Liver (tissue), 9 donors: ENCODE results near the gene PWWP2B. TPM values are rescaled to one million over a fixed set of nuclear protein-coding genes. Genes with fewer than 3 reads are reported as not detected.

Experiments
- DNase-seq: peaks from one replicate; pipeline ENCODE4 v3.0.0-alpha.2; 2017; ENCODE audit warnings: low spot score
- H3K27ac ChIP-seq, 2 donors: one replicate each; pipeline ENCODE4 v1.7.0; 2013; ENCODE audit warnings: inconsistent platforms in 2 of 2, low read length in 2 of 2, control low read depth in 1 of 2, low read depth in 1 of 2, mild to moderate bottlenecking in 1 of 2
- H3K27me3 ChIP-seq, 4 donors: one replicate each; pipeline versions ENCODE4 v1.6.1 to v1.7.0; 2013; ENCODE audit warnings: low read length in 3 of 4, inconsistent platforms in 1 of 4, mild to moderate bottlenecking in 1 of 4, moderate library complexity in 1 of 4; ENCODE audit not compliant: control insufficient read depth in 4 of 4, insufficient read depth in 4 of 4
- H3K36me3 ChIP-seq, 4 donors: one replicate each; pipeline versions ENCODE4 v1.6.1 to v1.7.0; 2013; ENCODE audit warnings: low read length in 3 of 4, mild to moderate bottlenecking in 3 of 4, low read depth in 1 of 4, moderate library complexity in 1 of 4; ENCODE audit not compliant: control insufficient read depth in 4 of 4, insufficient read depth in 3 of 4
- H3K4me1 ChIP-seq, 4 donors: one replicate each; pipeline versions ENCODE4 v1.6.1 to v1.7.0; 2013; ENCODE audit warnings: low read length in 3 of 4, mild to moderate bottlenecking in 3 of 4, moderate library complexity in 1 of 4; ENCODE audit not compliant: control insufficient read depth in 4 of 4, insufficient read depth in 4 of 4
- H3K4me3 ChIP-seq, 3 donors: one replicate each; pipeline versions ENCODE4 v1.6.1 to v1.7.0; 2013; ENCODE audit warnings: low read length in 3 of 3, control low read depth in 1 of 3, low read depth in 1 of 3, mild to moderate bottlenecking in 1 of 3
- H3K9ac ChIP-seq, 2 donors: one replicate each; pipeline ENCODE4 v1.7.0; 2013; ENCODE audit warnings: low read length in 2 of 2, mild to moderate bottlenecking in 2 of 2, moderate library complexity in 2 of 2, control low read depth in 1 of 2, low read depth in 1 of 2
- H3K9me3 ChIP-seq, 4 donors: one replicate each; pipeline versions ENCODE4 v1.6.1 to v1.7.0; 2013; ENCODE audit warnings: low read length in 3 of 4; ENCODE audit not compliant: control insufficient read depth in 4 of 4
- ATF3 ChIP-seq: IDR thresholded peaks from 2 replicates; pipeline ENCODE4 v1.6.1; 2016; ENCODE audit warnings: antibody characterized with exemption
- EGR1 ChIP-seq, 2 donors: IDR thresholded peaks; 2 replicates each; pipeline ENCODE4 v1.6.1; 2016 to 2018; ENCODE audit warnings: antibody characterized with exemption in 2 of 2, low read depth in 2 of 2
- FOXA2 ChIP-seq: IDR thresholded peaks from 2 replicates; pipeline ENCODE4 v1.6.1; 2016; ENCODE audit warnings: antibody characterized with exemption
- GABPA ChIP-seq, 2 donors: IDR thresholded peaks in 1 of 2; conservative IDR thresholded peaks in 1 of 2; 2 replicates each; pipeline ENCODE4 v1.6.1; 2016; ENCODE audit warnings: antibody characterized with exemption in 2 of 2, mild to moderate bottlenecking in 1 of 2, moderate library complexity in 1 of 2
- HNF4G ChIP-seq: IDR thresholded peaks from 2 replicates; pipeline ENCODE4 v1.6.1; 2016; ENCODE audit warnings: antibody characterized with exemption
- JUND ChIP-seq, 2 donors: IDR thresholded peaks; 2 replicates each; pipeline ENCODE4 v1.6.1; 2016; ENCODE audit warnings: antibody characterized with exemption in 2 of 2
- NR2F2 ChIP-seq: IDR thresholded peaks from 2 replicates; pipeline ENCODE4 v1.6.1; 2016; ENCODE audit warnings: antibody characterized with exemption
- RAD21 ChIP-seq, 2 donors: IDR thresholded peaks; 2 replicates each; pipeline ENCODE4 v1.6.1; 2016; ENCODE audit warnings: antibody characterized with exemption in 2 of 2, mild to moderate bottlenecking in 2 of 2
- RXRA ChIP-seq, 2 donors: IDR thresholded peaks; 2 replicates each; pipeline ENCODE4 v1.6.1; 2017 to 2018; ENCODE audit warnings: antibody characterized with exemption in 2 of 2, mild to moderate bottlenecking in 1 of 2
- TAF1 ChIP-seq: conservative IDR thresholded peaks from 2 replicates; pipeline ENCODE4 v1.6.1; 2016; ENCODE audit warnings: antibody characterized with exemption, mild to moderate bottlenecking
- YY1 ChIP-seq: IDR thresholded peaks from 2 replicates; pipeline ENCODE4 v1.6.1; 2016; ENCODE audit warnings: antibody characterized with exemption, mild to moderate bottlenecking
- ZBTB33 ChIP-seq: IDR thresholded peaks from 2 replicates; pipeline ENCODE4 v1.6.1; 2016; ENCODE audit warnings: antibody characterized with exemption
- WGBS: extraction: QIAGEN DNeasy Blood & Tissue Kit; methylation state at CpG from one replicate; pipeline ENCODE4 v1.1.7; 2013; 5-methylcytosine and 5-hydroxymethylcytosine counted together
- polyA plus RNA-seq, 2 donors: library from polyadenylated mRNA; stranded (reverse) in 1 of 2; unstranded in 1 of 2; fragments of 200-250 nt in 1 of 2; fragments of >200 nt in 1 of 2; fragmentation: Nextera tagmentation in 1 of 2; extraction: Ambion mirVana in 1 of 2; gene quantifications; one replicate each; pipeline versions ENCODE4 v1.2.1 to v1.2.3, GENCODE V29; 2013 to 2015
- total RNA-seq, 2 donors: library from RNA; depleted of rRNA; stranded (reverse); fragments of >200 nt; gene quantifications; one replicate each; pipeline ENCODE4 v1.2.3, GENCODE V29; 2014
- donor health status: healthy.
- donor health status: healthy.
- donor health status: healthy.
- donor health status: healthy.
- donor health status: healthy.

Gene PWWP2B
- total and polyA plus RNA-seq, 4 donors = 0.75 to 4.2 (median 3.6) TPM

GRCh38 chr10:132402781-132403241, 5.8 kb downstream of the PWWP2B start:
- TF ChIP-seq YY1 (no peak), GABPA (IDR thresholded peaks at IDR 0.05 in 1 of 2, conservative IDR thresholded peaks at IDR 0.05 in 1 of 2) (no peak), RXRA (IDR thresholded peaks at IDR 0.05) (no peak), RAD21 (IDR thresholded peaks at IDR 0.05) (no peak), EGR1 (IDR thresholded peaks at IDR 0.05; ENCODE audit: low read depth in 2 of 2) (no peak), FOXA2 (no peak), NR2F2 (no peak)
- H3K4me1 ChIP-seq = peaks cover 5 to 24% (median 12%) of the 10 kb centered on the region in 4 donors
- H3K27ac ChIP-seq = no peak overlapping the region
- no peaks in the 10 kb centered on the region for H3K27me3 ChIP-seq
- WGBS = 95% methylated on average over 24 of the region's 24 CpGs
- DNase-seq = no peak
- no peak overlapping the region for H3K4me3 ChIP-seq
- no peak overlapping the region for H3K9ac ChIP-seq
- H3K36me3 ChIP-seq = peaks cover 0 to 6% (median 2%) of the 10 kb centered on the region in 4 donors
- H3K9me3 ChIP-seq = no peaks in the 10 kb centered on the region

GRCh38 chr10:132403511-132404168, 6.6 kb downstream of the PWWP2B start:
- Histone ChIP-seq H3K27ac (no peak overlapping the region), H3K4me3 (no peak overlapping the region), H3K4me1 (peaks cover 0 to 20% (median 7%) of the 10 kb centered on the region in 4 donors), H3K9ac (no peak overlapping the region), H3K36me3 (peaks cover 0 to 6% (median 2%) of the 10 kb centered on the region in 4 donors), H3K9me3 (no peaks in the 10 kb centered on the region), H3K27me3 (no peaks in the 10 kb centered on the region)
- no peak for DNase-seq
- 86% methylated on average over 25 of the region's 25 CpGs for WGBS
- TF ChIP-seq YY1 (no peak), FOXA2 (no peak), ATF3 (no peak), HNF4G (no peak), NR2F2 (no peak), JUND (IDR thresholded peaks at IDR 0.05) (no peak), EGR1 (IDR thresholded peaks at IDR 0.05; ENCODE audit: low read depth in 2 of 2) (no peak)

GRCh38 chr10:132404169-132404880, 7.3 kb downstream of the PWWP2B start:
- no peak for DNase-seq
- H3K4me3 ChIP-seq = no peak overlapping the region
- no peak overlapping the region for H3K9ac ChIP-seq
- no peaks in the 10 kb centered on the region for H3K27me3 ChIP-seq
- no peak for TF ChIP-seq JUND (IDR thresholded peaks at IDR 0.05)
- no peak for TF ChIP-seq TAF1
- TF ChIP-seq ZBTB33 = no peak
- TF ChIP-seq GABPA (IDR thresholded peaks at IDR 0.05 in 1 of 2, conservative IDR thresholded peaks at IDR 0.05 in 1 of 2) = no peak
- no peak for TF ChIP-seq NR2F2
- TF ChIP-seq RAD21 (IDR thresholded peaks at IDR 0.05) = no peak
- no peak for TF ChIP-seq RXRA (IDR thresholded peaks at IDR 0.05)
- TF ChIP-seq HNF4G = no peak
- peaks cover 0 to 6% (median 2%) of the 10 kb centered on the region in 4 donors for H3K36me3 ChIP-seq
- H3K27ac ChIP-seq = no peak overlapping the region
- no peaks in the 10 kb centered on the region for H3K9me3 ChIP-seq
- peaks cover 0 to 21% (median 9%) of the 10 kb centered on the region in 4 donors for H3K4me1 ChIP-seq
- WGBS = 92% methylated on average over 32 of the region's 32 CpGs
